GM10266 (cell line): ENCODE measurements around the gene PDZK1.
"Not testable (repeated sequence)": the region's sequence is repeated elsewhere in the genome, so short reads cannot be mapped to it uniquely, and the experiment has no call there.

Experiments
- DNase-seq: peaks from one replicate; pipeline ENCODE4 v3.0.0; 2012; ENCODE audit errors: extremely low spot score
- CTCF ChIP-seq: IDR thresholded peaks from 2 replicates; pipeline ENCODE4 v1.5.1; 2012; ENCODE audit warnings: mild to moderate bottlenecking, low read depth; ENCODE audit not compliant: control insufficient read depth, insufficient read depth; ENCODE audit errors: missing control alignments

PDZK1 gene

GRCh38 chr1:145690587-145691558 lies 16.3 kb downstream of the PDZK1 start:
- TF ChIP-seq CTCF, result no peak
- DNase-seq, result peak; percentile 53

- no peak for DNase-seq
- no peak for TF ChIP-seq CTCF
Measured at GRCh38 chr1:145689922-145690321, 17.2 kb downstream of the PDZK1 start.

GRCh38 chr1:145688924-145689323 lies 18.2 kb downstream of the PDZK1 start:
- no peak for DNase-seq
- TF ChIP-seq CTCF, result no peak

DNA sequence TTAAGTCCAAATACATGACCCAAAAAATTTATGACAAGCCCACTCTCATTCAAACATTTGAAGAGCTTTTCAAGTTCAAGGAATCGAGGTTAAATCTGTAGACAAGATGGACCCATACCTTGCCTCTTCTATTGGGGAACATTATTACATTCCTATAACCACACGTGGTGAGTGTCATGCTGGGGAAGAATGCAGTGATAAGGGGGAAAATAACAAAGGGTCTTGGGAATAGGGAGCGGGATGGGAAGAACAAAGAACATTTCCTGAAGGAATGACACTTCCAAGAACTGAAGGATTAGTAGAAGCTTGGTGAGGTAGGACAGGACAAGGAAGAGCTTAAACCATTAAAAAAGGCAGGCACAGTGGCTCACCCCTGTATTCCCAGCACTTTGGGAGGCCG lies 18.8 kb downstream of the PDZK1 start:
- no peak for TF ChIP-seq CTCF
- DNase-seq, result no peak

- DNase-seq, result not testable (repeated sequence)
Measured at GRCh38 chr1:145686078-145686477, 21.1 kb downstream of the PDZK1 start.

- not testable (repeated sequence) for DNase-seq
Measured at GRCh38 chr1:145684858-145685257, 22.3 kb downstream of the PDZK1 start.

GRCh38 chr1:145673217-145673616 lies 34.0 kb downstream of the PDZK1 start:
- DNase-seq, result not testable (repeated sequence)

- DNase-seq, result not testable (repeated sequence)
Measured at GRCh38 chr1:145670995-145671745, 36.0 kb downstream of the PDZK1 start.

DNA sequence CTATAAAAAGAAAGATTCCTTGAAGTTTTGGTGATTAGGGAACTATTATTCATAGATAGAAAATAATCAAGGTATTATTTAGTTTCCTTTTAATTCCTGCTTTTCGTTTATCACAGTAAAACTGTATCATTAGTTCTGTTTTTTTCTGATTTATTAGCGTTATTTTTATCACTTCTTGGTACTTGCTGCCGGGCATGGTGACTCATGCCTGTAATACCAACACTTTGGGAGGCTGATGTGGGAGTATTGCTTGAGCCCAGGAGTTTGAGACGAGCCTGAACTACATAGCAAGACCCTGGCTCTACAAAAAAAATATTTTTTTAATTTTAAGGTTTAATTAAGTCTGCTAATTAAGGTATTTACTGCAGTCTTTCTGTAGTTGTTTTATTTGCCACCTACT lies 42.2 kb downstream of the PDZK1 start:
- not testable (repeated sequence) for DNase-seq

- not testable (repeated sequence) for DNase-seq
Measured at GRCh38 chr1:145662502-145662901, 44.7 kb downstream of the PDZK1 start.

GRCh38 chr1:145656245-145656943 lies 50.8 kb downstream of the PDZK1 start:
- not testable (repeated sequence) for DNase-seq

DNA sequence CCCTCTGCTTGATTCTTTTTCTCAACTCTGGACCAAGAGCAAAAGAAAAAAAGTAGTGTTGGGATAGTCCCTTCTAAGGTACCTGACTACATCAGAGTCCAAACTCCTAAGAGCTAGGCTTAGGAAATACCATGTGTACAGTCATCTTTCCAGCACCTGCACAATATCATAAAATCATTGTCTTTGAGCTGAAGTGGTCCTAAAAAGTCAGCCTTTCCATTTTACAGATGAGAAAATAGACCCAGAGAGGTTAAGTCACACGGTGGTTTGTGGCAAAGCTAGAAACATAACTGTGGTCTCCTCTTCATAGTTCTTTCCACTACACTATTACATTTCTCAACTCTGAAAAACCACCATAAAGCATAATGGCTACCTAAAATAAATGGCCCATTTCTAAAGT lies 63.2 kb downstream of the PDZK1 start:
- not testable (repeated sequence) for DNase-seq

- DNase-seq, result not testable (repeated sequence)
Measured at GRCh38 chr1:145641886-145642285, 65.3 kb downstream of the PDZK1 start.

- DNase-seq, result not testable (repeated sequence)
Measured at GRCh38 chr1:145636237-145636636, 70.9 kb downstream of the PDZK1 start.

DNA sequence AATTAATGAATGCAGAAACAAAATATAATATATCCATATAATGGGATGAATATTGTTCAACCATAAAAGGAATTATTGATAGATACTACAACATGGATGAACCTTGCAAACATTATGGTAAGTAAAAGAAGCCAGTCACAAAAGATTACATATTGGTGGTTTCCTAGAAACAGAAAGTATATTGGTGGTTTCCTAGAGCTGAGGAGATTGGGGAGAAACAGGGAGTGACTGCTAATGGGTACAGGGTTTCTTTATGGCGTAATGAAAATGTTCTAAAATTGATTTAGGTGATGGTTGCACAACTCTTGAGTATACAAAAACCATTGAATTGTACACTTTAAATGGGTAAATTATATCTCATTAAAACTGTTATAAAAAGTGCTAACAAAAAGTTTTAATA lies 85.0 kb downstream of the PDZK1 start:
- DNase-seq, result not testable (repeated sequence)
